HepG2 (cell line): ENCODE measurements around the gene CCDC178. TPM values are rescaled to one million over a fixed set of nuclear protein-coding genes. Genes with fewer than 3 reads are reported as not detected.
A peak's percentile ranks its signal among the peaks of the same experiment; 100 is the strongest.

ENCODE experiments used
- ATAC-seq: fragments of 200-7000 bp; cut with Tn5 transposase; 3 replicates; pipeline ENCODE4 v1.9.1; 2020; ENCODE audit warnings: mild to moderate bottlenecking, moderate library complexity
- BruUV-seq: library from RNA; stranded (reverse); fragments of 400-500 nt; replicated peaks from 2 replicates; lab custom pipeline; 2021; lab: Mats Ljungman, UMichigan
- CTCF ChIA-PET: fragments of 300-600 bp; formaldehyde crosslinking; extraction: SDS; loops from one replicate; lab custom pipeline; 2021; ENCODE audit warnings: low total read pairs, inconsistent platforms, low intra/inter-chr PET ratio; lab: Yijun Ruan, JAX
- POLR2A ChIA-PET: fragments of 350-600 bp; sonication (Branson Sonifier 250); formaldehyde crosslinking; loops from one replicate; lab custom pipeline; 2020; ENCODE audit warnings: antibody characterized with exemption, inconsistent platforms; lab: Yijun Ruan, JAX
- DNase-seq: peaks from one replicate; pipeline ENCODE4 v3.0.0-alpha.2; 2015; ENCODE audit warnings: low spot score
- FAIRE-seq: peaks from 3 replicates; lab custom pipeline; 2011; peaks lifted over from hg19 to GRCh38; lab: Jason Lieb, UNC
- H2AFZ ChIP-seq: one replicate; pipeline ENCODE4 v1.6.1; 2011; ENCODE audit warnings: low read length, inconsistent platforms
- H3K27ac ChIP-seq: fragments of 300-600 bp; 3 replicates; pipeline ENCODE4 v1.8.0; 2011; ENCODE audit warnings: mixed run types, mild to moderate bottlenecking, mixed read lengths, low read length, inconsistent platforms; ENCODE audit not compliant: insufficient read depth; ENCODE audit errors: extremely low read length
- H3K27me3 ChIP-seq, 2 experiments: fragments of 200-600 bp in 1 of 2; 2 replicates in 1 of 2; 3 replicates in 1 of 2; pipeline versions ENCODE4 v1.6.0 to v1.8.0; 2011; ENCODE audit warnings: low read length in 2 of 2, mild to moderate bottlenecking in 2 of 2, moderate library complexity in 2 of 2, inconsistent platforms in 1 of 2; ENCODE audit not compliant: insufficient read depth in 2 of 2, control insufficient read depth in 1 of 2
- H3K36me3 ChIP-seq, 2 experiments: fragments of 200-600 bp in 1 of 2; replicated peaks in 1 of 2; 2 replicates in 1 of 2; 3 replicates in 1 of 2; pipeline versions ENCODE4 v1.5.1 to v1.8.0; 2011; ENCODE audit warnings: low read length in 2 of 2, inconsistent platforms in 1 of 2; ENCODE audit not compliant: insufficient read depth in 2 of 2, control insufficient read depth in 1 of 2
- H3K4me1 ChIP-seq: 2 replicates; pipeline ENCODE4 v1.5.1; 2012; ENCODE audit warnings: low read length, inconsistent platforms; ENCODE audit not compliant: insufficient read depth
- H3K4me2 ChIP-seq: 2 replicates; pipeline ENCODE4 v1.6.0; 2011; ENCODE audit warnings: low read depth, low read length, inconsistent platforms
- H3K4me3 ChIP-seq, 3 experiments: fragments of 200-600 bp in 1 of 3; sonication (generic), shearing (Covaris generic) in 1 of 3; replicated peaks in 1 of 3; 2 replicates each; pipeline ENCODE4 v1.5.1; 2011 to 2016; ENCODE audit warnings: low read length in 3 of 3, inconsistent platforms in 2 of 3, low read depth in 2 of 3, mild to moderate bottlenecking in 2 of 3, control low read depth in 1 of 3, mixed read lengths in 1 of 3; ENCODE audit not compliant: insufficient read depth in 1 of 3
- H3K79me2 ChIP-seq: one replicate; pipeline ENCODE4 v1.6.1; 2011; ENCODE audit warnings: low read length, inconsistent platforms; ENCODE audit not compliant: insufficient read depth
- H3K9ac ChIP-seq: 2 replicates; pipeline ENCODE4 v1.6.0; 2011; ENCODE audit warnings: mild to moderate bottlenecking, low read depth, low read length, inconsistent platforms; ENCODE audit not compliant: insufficient read depth
- H3K9me3 ChIP-seq: 2 replicates; pipeline ENCODE4 v1.5.1; 2012; ENCODE audit warnings: mild to moderate bottlenecking, low read length
- H4K20me1 ChIP-seq: 2 replicates; pipeline ENCODE4 v1.6.0; 2011; ENCODE audit warnings: inconsistent platforms, mild to moderate bottlenecking, low read length, moderate library complexity; ENCODE audit not compliant: insufficient read depth
- CEBPB ChIP-seq: IDR thresholded peaks from 2 replicates; pipeline ENCODE4 v1.6.1; 2011; ENCODE audit warnings: low read depth, low read length, improper control_type of control experiment, borderline replicate concordance
- GATA4 ChIP-seq: sonication (generic); IDR thresholded peaks from 2 replicates; pipeline ENCODE4 v1.6.1; 2016; ENCODE audit warnings: antibody characterized with exemption, low read depth, borderline replicate concordance
- HIC2 ChIP-seq: sonication (generic); formaldehyde crosslinking; IDR thresholded peaks from 2 replicates; pipeline ENCODE4 v1.9.0; 2022; ENCODE audit warnings: low read depth, missing genetic modification reagents
- NFIC ChIP-seq: IDR thresholded peaks from 2 replicates; pipeline ENCODE4 v1.6.1; 2012; ENCODE audit warnings: mild to moderate bottlenecking, low read length, inconsistent platforms
- PAXIP1 ChIP-seq: sonication (generic); formaldehyde crosslinking; conservative IDR thresholded peaks from 2 replicates; pipeline ENCODE4 v1.4.0; 2020; ENCODE audit warnings: mild to moderate bottlenecking, missing genetic modification reagents, moderate library complexity
- PREB ChIP-seq: sonication (generic); formaldehyde crosslinking; IDR thresholded peaks from 2 replicates; pipeline ENCODE4 v1.4.0; 2020; ENCODE audit warnings: missing genetic modification reagents
- RARA ChIP-seq: IDR thresholded peaks from 2 replicates; pipeline ENCODE4 v1.6.1; 2016; ENCODE audit warnings: missing genetic modification reagents, missing compliant biosample characterization
- SIX4 ChIP-seq: sonication (generic); formaldehyde crosslinking; IDR thresholded peaks from 2 replicates; pipeline ENCODE4 v1.4.0; 2020; ENCODE audit warnings: missing genetic modification reagents
- ZBTB4 ChIP-seq: sonication (generic); formaldehyde crosslinking; IDR thresholded peaks from 2 replicates; pipeline ENCODE4 v1.4.0; 2020; ENCODE audit warnings: missing genetic modification reagents, mild to moderate bottlenecking, borderline replicate concordance
- ZNF546 ChIP-seq: sonication (generic); formaldehyde crosslinking; conservative IDR thresholded peaks from 2 replicates; pipeline ENCODE4 v1.8.1; 2023; ENCODE audit warnings: mild to moderate bottlenecking, missing genetic modification reagents
- ZNF564 ChIP-seq: sonication (generic); formaldehyde crosslinking; IDR thresholded peaks from 2 replicates; pipeline ENCODE4 v1.8.1; 2023; ENCODE audit warnings: mild to moderate bottlenecking, missing genetic modification reagents
- ZNF766 ChIP-seq: sonication (generic); formaldehyde crosslinking; IDR thresholded peaks from 2 replicates; pipeline ENCODE4 v1.5.0; 2020; ENCODE audit warnings: missing genetic modification reagents, borderline replicate concordance
- WGBS: methylation state at CpG from one replicate; pipeline ENCODE4 v1.1.6; 2017; ENCODE audit warnings: low lambda C conversion rate; 5-methylcytosine and 5-hydroxymethylcytosine counted together
- in situ Hi-C: cut with HindIII; loops from 2 replicates; pipeline ENCODE4 v1.10.0; 2017; ENCODE audit warnings: low pct_unique_long_range_greater_than_20kb; ENCODE audit not compliant: extremely low pct_ligation_motif_present
- intact Hi-C: fragments of 100-400 bp; cut with micrococcal nuclease; formaldehyde crosslinking; loops from one replicate; pipeline ENCODE4 v1.10.0; 2022; ENCODE audit not compliant: unreplicated experiment
- polyA plus RNA-seq, 8 experiments: library from polyadenylated mRNA; depleted of rRNA in 3 of 8; stranded (reverse) in 7 of 8; unstranded in 1 of 8; fragments of >200 nt; fragmentation: Illumina TruSeq in 4 of 8; extraction: Trizol in 4 of 8; gene quantifications; 2 replicates each; pipeline versions ENCODE4 v1.2.1 to v1.2.3, GENCODE V29; 2011 to 2016; ENCODE audit warnings: low read depth in 4 of 8, missing spikeins in 1 of 8, mixed read lengths in 1 of 8; ENCODE audit not compliant: insufficient read depth in 1 of 8
- total RNA-seq, 5 experiments: library from RNA; depleted of rRNA; stranded (reverse); fragments of >200 nt; fragmentation: Illumina TruSeq; extraction: Trizol; gene quantifications; 2 replicates each; pipeline ENCODE4 v1.2.3, GENCODE V29; 2016; ENCODE audit warnings: low read depth in 1 of 5

The CCDC178 gene
- total and polyA plus RNA-seq, 2 of the 13 experiments (the other 11 are each of a cell fraction or from before 2014, with no cell fraction given) = not detected

- POLR2A ChIA-PET = no interaction called here
- intact Hi-C loops (no loop called here), in situ Hi-C loops (no loop called here)
- FAIRE-seq = no peak
- peaks cover 11% of the 10 kb centered on the region for H3K4me1 ChIP-seq
- H3K9ac ChIP-seq = no peak overlapping the region
- no peak overlapping the region for H2AFZ ChIP-seq
- H3K27me3 ChIP-seq = no peaks in the 10 kb centered on the region
- H3K27ac ChIP-seq = no peak overlapping the region
- 2% methylated on average over 5 of the region's 5 CpGs for WGBS
- no peak overlapping the region for H3K4me3 ChIP-seq
- peak; percentile 85 for ATAC-seq
- H3K79me2 ChIP-seq = no peaks in the 10 kb centered on the region
- H3K4me2 ChIP-seq = no peak overlapping the region
- no peaks in the 10 kb centered on the region for H3K36me3 ChIP-seq
- no peaks in the 10 kb centered on the region for H4K20me1 ChIP-seq
- DNase-seq = peak; percentile 64
- no TSS peak for BruUV-seq
- H3K9me3 ChIP-seq = no peaks in the 10 kb centered on the region
- CTCF ChIA-PET = no interaction called here
- TF ChIP-seq NFIC (peak; percentile 48; the same call in 1 of the 2 replicates), HIC2 (CRISPR knock-in tag) (no peak), ZNF766 (CRISPR knock-in tag) (no peak), GATA4 (0 out of 2 replicates have a peak, but pooled peaks have one; percentile 51), SIX4 (no peak), RARA (peak; percentile 58), CEBPB (no peak), ZBTB4 (CRISPR knock-in tag) (no peak), ZNF546 (no peak), ZNF564 (CRISPR knock-in tag) (no peak), PAXIP1 (CRISPR knock-in tag) (peak; percentile 36; the same call in 1 of the 2 replicates), PREB (CRISPR knock-in tag) (no peak)
These were observed 426.3 kb downstream of the CCDC178 start for GRCh38 chr18:33014060-33014796.
